Gastrocnemius medialis (tissue), 4 donors: ENCODE results near the gene ZFAND2B.

Experiments used
- CTCF ChIP-seq, 5 experiments: fragments of 450-650 bp in 3 of 5; fragments of 200-600 bp in 2 of 5; sonication (generic) in 2 of 5; IDR thresholded peaks in 4 of 5; conservative IDR thresholded peaks in 1 of 5; 1 replicate in 4 of 5; 2 replicates in 1 of 5; pipeline ENCODE4 v1.5.1; 2016 to 2019; ENCODE audit warnings: antibody characterized with exemption in 5 of 5, mild to moderate bottlenecking in 3 of 5, moderate library complexity in 3 of 5
- POLR2A ChIP-seq, 2 donors: fragments of 450-650 bp; IDR thresholded peaks; one replicate each; pipeline ENCODE4 v1.6.1; 2017; ENCODE audit warnings: antibody characterized with exemption in 2 of 2, mild to moderate bottlenecking in 2 of 2, moderate library complexity in 2 of 2

DNA sequence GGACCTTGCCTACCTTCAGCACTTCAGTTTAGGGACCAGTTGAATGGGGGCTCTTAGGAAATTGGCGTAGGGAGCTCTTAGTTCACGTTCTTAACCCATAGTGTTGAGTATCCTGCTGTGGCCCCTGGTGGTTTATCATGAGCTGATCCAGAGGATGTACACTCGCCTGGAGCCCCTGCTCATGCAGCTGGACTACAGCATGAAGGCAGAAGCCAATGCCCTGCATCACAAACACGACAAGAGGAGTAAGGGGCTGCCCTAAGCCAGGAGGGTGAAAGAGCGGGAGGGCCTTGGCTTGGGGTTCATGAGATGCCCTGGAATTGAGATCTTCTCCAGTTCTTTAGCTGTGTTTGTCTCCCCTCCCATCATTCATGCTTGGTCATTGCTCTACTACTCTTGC lies 25.6 kb upstream of the ZFAND2B start:
- TF ChIP-seq POLR2A (IDR thresholded peaks at IDR 0.05) = no peak
- no peak for TF ChIP-seq CTCF (IDR thresholded peaks at IDR 0.05 in 4 of 5, conservative IDR thresholded peaks at IDR 0.05 in 1 of 5)
